Activated CD8-positive, alpha-beta T cell treated with anti-CD3 and anti-CD28 coated beads for 36 hours (primary cell): ENCODE data around the gene FGD5. TPM values are rescaled to one million over a fixed set of nuclear protein-coding genes. Genes with fewer than 3 reads are reported as not detected.

Source experiments
- ATAC-seq: fragments of 200-7000 bp; cut with Tn5 transposase; one replicate; pipeline ENCODE4 v1.10.0; 2021; ENCODE audit warnings: mild to moderate bottlenecking, moderate library complexity
- CTCF ChIA-PET: fragments of 350-600 bp; sonication (Branson Sonifier 250); formaldehyde crosslinking; loops from one replicate; lab custom pipeline; 2021; ENCODE audit warnings: antibody characterized with exemption; lab: Charles Lee
- POLR2A ChIA-PET: fragments of 350-600 bp; sonication (Branson Sonifier 250); formaldehyde crosslinking; loops from one replicate; lab custom pipeline; 2021; ENCODE audit warnings: antibody characterized with exemption; lab: Charles Lee
- DNase-seq: peaks from one replicate; pipeline ENCODE4 v3.0.0-alpha.2; 2020
- H3K27ac Mint-ChIP-seq: one replicate; pipeline ENCODE4 v1.8.0; 2021; ENCODE audit warnings: mild to moderate bottlenecking, mixed read lengths
- H3K27me3 Mint-ChIP-seq: one replicate; pipeline ENCODE4 v1.8.0; 2021; ENCODE audit warnings: mixed read lengths
- H3K36me3 Mint-ChIP-seq: one replicate; pipeline ENCODE4 v1.8.0; 2021; ENCODE audit warnings: low read depth, mixed read lengths
- H3K4me1 Mint-ChIP-seq: one replicate; pipeline ENCODE4 v1.8.0; 2021; ENCODE audit warnings: low read depth, mixed read lengths
- H3K4me3 Mint-ChIP-seq: one replicate; pipeline ENCODE4 v1.8.0; 2021; ENCODE audit warnings: mild to moderate bottlenecking, moderate library complexity, mixed read lengths
- H3K9me3 Mint-ChIP-seq: one replicate; pipeline ENCODE4 v1.8.0; 2021; ENCODE audit warnings: mixed read lengths
- intact Hi-C: fragments of 100-400 bp; cut with micrococcal nuclease; formaldehyde crosslinking; loops from one replicate; pipeline ENCODE4 v1.10.0; 2022
- total RNA-seq, 2 experiments: library from RNA; stranded (reverse); gene quantifications; one replicate each; pipeline ENCODE4 v1.2.3, GENCODE V29; 2021
- TF ChIP-seq, protein P1 (sequence below): fragments of 200-600 bp; IDR thresholded peaks from one replicate; pipeline ENCODE4 v1.8.0; 2022; ENCODE audit warnings: antibody characterized with exemption, mild to moderate bottlenecking

FGD5 gene
- total RNA-seq, 2 experiments from 2014 or later = not detected

DNA sequence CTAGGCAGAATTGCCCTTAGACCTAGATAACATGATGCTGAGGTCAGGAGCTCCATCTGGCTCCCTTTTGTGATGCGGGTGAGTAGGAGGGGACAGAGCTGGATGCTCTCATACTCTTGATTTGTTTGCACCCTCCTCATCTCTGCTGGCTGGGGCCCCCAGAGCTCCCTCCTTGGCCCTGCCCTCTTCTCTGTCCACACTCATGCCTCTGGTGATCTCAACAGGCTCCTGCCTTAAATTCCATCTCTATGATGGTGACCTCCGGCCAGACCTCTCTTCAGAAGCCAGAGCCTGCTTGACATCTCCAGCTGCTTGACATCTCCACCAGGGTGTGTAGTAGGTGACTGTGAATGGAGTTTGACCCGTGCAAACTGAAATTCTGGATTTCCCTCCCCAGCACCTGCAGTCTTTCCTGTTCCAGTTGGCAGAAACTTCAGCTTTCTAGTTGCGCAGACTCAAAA, 4.3 kb upstream of the FGD5 start:
- Mint-ChIP-seq H3K27ac (no peak overlapping the region), H3K4me1 (peaks cover 5% of the 10 kb centered on the region), H3K9me3 (no peaks in the 10 kb centered on the region), H3K27me3 (peaks cover 42% of the 10 kb centered on the region), H3K4me3 (no peak overlapping the region), H3K36me3 (no peaks in the 10 kb centered on the region)
- DNase-seq (no peak), ATAC-seq (no peak)
- TF ChIP-seq, protein P1, sequence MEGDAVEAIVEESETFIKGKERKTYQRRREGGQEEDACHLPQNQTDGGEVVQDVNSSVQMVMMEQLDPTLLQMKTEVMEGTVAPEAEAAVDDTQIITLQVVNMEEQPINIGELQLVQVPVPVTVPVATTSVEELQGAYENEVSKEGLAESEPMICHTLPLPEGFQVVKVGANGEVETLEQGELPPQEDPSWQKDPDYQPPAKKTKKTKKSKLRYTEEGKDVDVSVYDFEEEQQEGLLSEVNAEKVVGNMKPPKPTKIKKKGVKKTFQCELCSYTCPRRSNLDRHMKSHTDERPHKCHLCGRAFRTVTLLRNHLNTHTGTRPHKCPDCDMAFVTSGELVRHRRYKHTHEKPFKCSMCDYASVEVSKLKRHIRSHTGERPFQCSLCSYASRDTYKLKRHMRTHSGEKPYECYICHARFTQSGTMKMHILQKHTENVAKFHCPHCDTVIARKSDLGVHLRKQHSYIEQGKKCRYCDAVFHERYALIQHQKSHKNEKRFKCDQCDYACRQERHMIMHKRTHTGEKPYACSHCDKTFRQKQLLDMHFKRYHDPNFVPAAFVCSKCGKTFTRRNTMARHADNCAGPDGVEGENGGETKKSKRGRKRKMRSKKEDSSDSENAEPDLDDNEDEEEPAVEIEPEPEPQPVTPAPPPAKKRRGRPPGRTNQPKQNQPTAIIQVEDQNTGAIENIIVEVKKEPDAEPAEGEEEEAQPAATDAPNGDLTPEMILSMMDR = no peak
- ChIA-PET CTCF (no interaction called here), POLR2A (no interaction called here)
- intact Hi-C loops = no loop called here

DNA sequence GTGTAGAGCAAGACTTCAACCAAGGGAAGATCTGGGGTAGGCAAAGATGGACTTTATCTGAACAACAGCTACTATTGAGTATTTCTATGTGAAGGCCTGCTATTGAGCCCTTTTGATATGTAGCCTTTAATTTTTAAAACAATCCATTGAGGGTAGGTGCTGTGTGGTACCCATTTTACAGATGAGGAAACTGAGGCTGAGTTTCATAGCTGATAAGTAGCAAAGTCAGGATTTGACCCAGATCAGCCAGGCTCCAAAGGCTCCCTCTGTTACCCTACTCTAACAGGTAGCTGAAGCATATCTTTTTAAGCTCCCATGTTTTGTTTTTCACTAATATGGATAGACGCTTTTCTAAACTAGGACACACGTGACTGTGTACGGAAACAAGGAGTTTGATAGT, 2.4 kb upstream of the FGD5 start:
- Mint-ChIP-seq H3K27ac (no peak overlapping the region), H3K4me3 (no peak overlapping the region), H3K27me3 (peaks cover 31% of the 10 kb centered on the region), H3K9me3 (no peaks in the 10 kb centered on the region), H3K36me3 (no peaks in the 10 kb centered on the region), H3K4me1 (peaks cover 1% of the 10 kb centered on the region)
- TF ChIP-seq, protein P1 = no peak
- CTCF ChIA-PET = no interaction called here
- no peak for DNase-seq
- no peak for ATAC-seq
- intact Hi-C loops = no loop called here
- POLR2A ChIA-PET = interaction anchor here (0.6 to 1.2 kb wide), 2 partner anchors 19 to 41 kb away, joined by 3 to 4 read pairs; no protein-coding TSS in a partner anchor

- POLR2A ChIA-PET = no interaction called here
- intact Hi-C loops = no loop called here
- H3K9me3 Mint-ChIP-seq = no peaks in the 10 kb centered on the region
- TF ChIP-seq, protein P1 = no peak
- DNase-seq (no peak), ATAC-seq (no peak)
- H3K4me3 Mint-ChIP-seq = no peak overlapping the region
- no peaks in the 10 kb centered on the region for H3K36me3 Mint-ChIP-seq
- H3K27me3 Mint-ChIP-seq = peaks cover 12% of the 10 kb centered on the region
- no peak overlapping the region for H3K27ac Mint-ChIP-seq
- CTCF ChIA-PET = no interaction called here
- no peaks in the 10 kb centered on the region for H3K4me1 Mint-ChIP-seq
Measured at GRCh38 chr3:14819671-14820070, 909 bp downstream of the FGD5 start.

GRCh38 chr3:14820156-14820555, 1.4 kb downstream of the FGD5 start:
- no peaks in the 10 kb centered on the region for H3K4me1 Mint-ChIP-seq
- no peak overlapping the region for H3K27ac Mint-ChIP-seq
- ChIA-PET POLR2A (no interaction called here), CTCF (no interaction called here)
- intact Hi-C loops = no loop called here
- TF ChIP-seq, protein P1 = no peak
- ATAC-seq = no peak
- peaks cover 8% of the 10 kb centered on the region for H3K27me3 Mint-ChIP-seq
- DNase-seq = no peak
- no peak overlapping the region for H3K4me3 Mint-ChIP-seq
- H3K9me3 Mint-ChIP-seq = no peaks in the 10 kb centered on the region
- no peaks in the 10 kb centered on the region for H3K36me3 Mint-ChIP-seq

DNA sequence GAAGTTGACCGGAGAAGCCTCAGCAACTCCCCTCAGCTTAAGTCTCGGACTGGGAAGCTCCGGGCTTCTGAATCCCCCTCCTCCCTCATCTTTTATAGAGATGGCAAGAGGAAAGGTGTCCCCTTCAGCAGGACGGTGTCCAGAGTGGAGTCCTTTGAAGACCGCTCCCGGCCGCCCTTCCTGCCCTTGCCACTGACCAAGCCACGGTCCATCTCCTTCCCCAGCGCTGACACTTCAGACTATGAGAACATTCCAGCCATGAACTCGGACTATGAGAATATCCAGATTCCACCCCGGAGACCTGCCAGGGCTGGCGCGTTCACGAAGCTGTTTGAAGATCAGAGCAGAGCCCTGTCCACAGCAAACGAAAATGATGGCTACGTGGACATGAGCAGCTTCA, 2.4 kb downstream of the FGD5 start:
- H3K27ac Mint-ChIP-seq = no peak overlapping the region
- peaks cover 8% of the 10 kb centered on the region for H3K27me3 Mint-ChIP-seq
- POLR2A ChIA-PET = no interaction called here
- no peaks in the 10 kb centered on the region for H3K9me3 Mint-ChIP-seq
- intact Hi-C loops = no loop called here
- TF ChIP-seq, protein P1 = no peak
- H3K4me3 Mint-ChIP-seq = no peak overlapping the region
- no peaks in the 10 kb centered on the region for H3K4me1 Mint-ChIP-seq
- no peak for ATAC-seq
- H3K36me3 Mint-ChIP-seq = no peaks in the 10 kb centered on the region
- CTCF ChIA-PET = no interaction called here
- no peak for DNase-seq
